Measurements from ENCODE around the gene RAB37. TPM values are rescaled to one million over a fixed set of nuclear protein-coding genes. Genes with fewer than 3 reads are reported as not detected.

Gene RAB37
- total and polyA plus RNA-seq, 2 donors from 2014 or later = 1.7 to 5.6 TPM

- H3K27ac ChIP-seq (ENCODE audit: low read depth in 2 of 2, low read length in 2 of 2) = no peak overlapping the region
- FAIRE-seq = no peak
These were observed 41.9 kb downstream of the RAB37 start for GRCh38 chr17:74778960-74779359.

GRCh38 chr17:74779501-74779900, 42.4 kb downstream of the RAB37 start:
- Histone ChIP-seq H3K4me3 (ENCODE audit: low read length in 3 of 3) (no peak overlapping the region), H3K27ac (ENCODE audit: low read depth in 2 of 2, low read length in 2 of 2) (no peak overlapping the region), H3K9ac (ENCODE audit: low read length in 3 of 3) (no peak overlapping the region), H3K27me3 (ENCODE audit: control insufficient read depth, insufficient read depth, low read length) (no peaks in the 10 kb centered on the region), H3K36me3 (ENCODE audit: control insufficient read depth in 2 of 3, insufficient read depth in 3 of 3, low read length in 3 of 3) (peaks cover 0 to 4% (median 0%) of the 10 kb centered on the region in 3 donors), H3K4me1 (ENCODE audit: control insufficient read depth in 2 of 3, insufficient read depth in 2 of 3, low read depth in 1 of 3, low read length in 3 of 3) (peaks cover 0 to 14% (median 12%) of the 10 kb centered on the region in 3 donors), H3K9me3 (ENCODE audit: control insufficient read depth in 2 of 3, insufficient read depth in 1 of 3, low read length in 3 of 3) (no peaks in the 10 kb centered on the region)
- FAIRE-seq = no peak
- no peak for TF ChIP-seq CTCF (IDR thresholded peaks at IDR 0.05; ENCODE audit: borderline replicate concordance, extremely low read depth, insufficient read depth)
- DNase-seq = no peak
- intact Hi-C loops (cut with DNase I) = no loop called here

More at GRCh38 chr17:74778960-74779359, 41.9 kb downstream of the RAB37 start:
- H3K9me3 ChIP-seq (ENCODE audit: control insufficient read depth in 2 of 3, insufficient read depth in 1 of 3, low read length in 3 of 3) = no peaks in the 10 kb centered on the region
- no peak overlapping the region for H3K4me3 ChIP-seq (ENCODE audit: low read length in 3 of 3)
- peaks cover 0 to 4% (median 0%) of the 10 kb centered on the region in 3 donors for H3K36me3 ChIP-seq (ENCODE audit: control insufficient read depth in 2 of 3, insufficient read depth in 3 of 3, low read length in 3 of 3)
- H3K4me1 ChIP-seq (ENCODE audit: control insufficient read depth in 2 of 3, insufficient read depth in 2 of 3, low read depth in 1 of 3, low read length in 3 of 3) = peaks cover 0 to 14% (median 12%) of the 10 kb centered on the region in 3 donors
- no peak for TF ChIP-seq CTCF (IDR thresholded peaks at IDR 0.05; ENCODE audit: borderline replicate concordance, extremely low read depth, insufficient read depth)
- no peak for DNase-seq
- no peak overlapping the region for H3K9ac ChIP-seq (ENCODE audit: low read length in 3 of 3)
- intact Hi-C loops (cut with DNase I) = no loop called here
- H3K27me3 ChIP-seq (ENCODE audit: control insufficient read depth, insufficient read depth, low read length) = no peaks in the 10 kb centered on the region

- FAIRE-seq (no peak), DNase-seq (no peak)
- Histone ChIP-seq H3K27me3 (ENCODE audit: control insufficient read depth, insufficient read depth, low read length) (no peaks in the 10 kb centered on the region), H3K9ac (ENCODE audit: low read length in 3 of 3) (no peak overlapping the region), H3K4me3 (ENCODE audit: low read length in 3 of 3) (no peak overlapping the region), H3K36me3 (ENCODE audit: control insufficient read depth in 2 of 3, insufficient read depth in 3 of 3, low read length in 3 of 3) (peaks cover 0 to 4% (median 0%) of the 10 kb centered on the region in 3 donors), H3K27ac (ENCODE audit: low read depth in 2 of 2, low read length in 2 of 2) (no peak overlapping the region), H3K4me1 (ENCODE audit: control insufficient read depth in 2 of 3, insufficient read depth in 2 of 3, low read depth in 1 of 3, low read length in 3 of 3) (peaks cover 0 to 14% (median 12%) of the 10 kb centered on the region in 3 donors), H3K9me3 (ENCODE audit: control insufficient read depth in 2 of 3, insufficient read depth in 1 of 3, low read length in 3 of 3) (no peaks in the 10 kb centered on the region)
- TF ChIP-seq CTCF (IDR thresholded peaks at IDR 0.05; ENCODE audit: borderline replicate concordance, extremely low read depth, insufficient read depth) = no peak
- intact Hi-C loops (cut with DNase I) = no loop called here
These were observed 42.9 kb downstream of the RAB37 start for GRCh38 chr17:74779948-74780400.

Measured in kidney (tissue), 14 donors.